Mucosa of rectum (tissue), 2 donors: ENCODE measurements around the gene C10orf67.
"Not testable (repeated sequence)": the region's sequence is repeated elsewhere in the genome, so short reads cannot be mapped to it uniquely, and the experiment has no call there.

Experiments used
- H3K27ac ChIP-seq, 2 donors: one replicate each; pipeline ENCODE4 v1.7.0; 2013; ENCODE audit warnings: inconsistent platforms in 2 of 2, low read depth in 2 of 2, low read length in 2 of 2
- H3K27me3 ChIP-seq, 2 donors: one replicate each; pipeline ENCODE4 v1.7.0; 2013; ENCODE audit warnings: low read length in 2 of 2; ENCODE audit not compliant: control insufficient read depth in 2 of 2, insufficient read depth in 2 of 2
- H3K36me3 ChIP-seq, 2 donors: one replicate each; pipeline ENCODE4 v1.7.0; 2013; ENCODE audit warnings: low read length in 2 of 2; ENCODE audit not compliant: control insufficient read depth in 2 of 2, insufficient read depth in 2 of 2
- H3K4me1 ChIP-seq, 2 donors: one replicate each; pipeline ENCODE4 v1.7.0; 2013; ENCODE audit warnings: low read length in 2 of 2, mild to moderate bottlenecking in 1 of 2; ENCODE audit not compliant: control insufficient read depth in 2 of 2, insufficient read depth in 2 of 2
- H3K4me3 ChIP-seq, 2 donors: one replicate each; pipeline ENCODE4 v1.7.0; 2013; ENCODE audit warnings: low read length in 2 of 2
- H3K9ac ChIP-seq, 2 donors: one replicate each; pipeline ENCODE4 v1.7.0; 2013; ENCODE audit warnings: low read length in 2 of 2, low read depth in 1 of 2, mild to moderate bottlenecking in 1 of 2
- H3K9me3 ChIP-seq, 2 donors: one replicate each; pipeline ENCODE4 v1.7.0; 2013; ENCODE audit warnings: low read length in 2 of 2; ENCODE audit not compliant: control insufficient read depth in 2 of 2
- donor health status: healthy.
- donor health status: Normal muscosa, but diverticular disease.

The C10orf67 gene

GRCh38 chr10:23376229-23376655 lies 31.6 kb upstream of the C10orf67 start:
- H3K9me3 ChIP-seq = no peaks in the 10 kb centered on the region
- no peaks in the 10 kb centered on the region for H3K36me3 ChIP-seq
- peak overlapping the region in 1 of 2 donors; percentile 0 for H3K27ac ChIP-seq
- no peak overlapping the region for H3K4me3 ChIP-seq
- no peaks in the 10 kb centered on the region for H3K27me3 ChIP-seq
- no peaks in the 10 kb centered on the region for H3K4me1 ChIP-seq
- H3K9ac ChIP-seq = no peak overlapping the region

GRCh38 chr10:23375366-23375765 lies 30.8 kb upstream of the C10orf67 start:
- H3K9ac ChIP-seq = no peak overlapping the region

GRCh38 chr10:23373156-23373555 lies 28.6 kb upstream of the C10orf67 start:
- Histone ChIP-seq H3K9ac (no peak overlapping the region), H3K27me3 (no peaks in the 10 kb centered on the region), H3K36me3 (no peaks in the 10 kb centered on the region), H3K27ac (no peak overlapping the region), H3K4me3 (no peak overlapping the region), H3K4me1 (no peaks in the 10 kb centered on the region), H3K9me3 (no peaks in the 10 kb centered on the region)

More at GRCh38 chr10:23375366-23375765, 30.8 kb upstream of the C10orf67 start:
- H3K9me3 ChIP-seq = no peaks in the 10 kb centered on the region
- H3K27ac ChIP-seq = no peak overlapping the region
- no peaks in the 10 kb centered on the region for H3K4me1 ChIP-seq
- no peak overlapping the region for H3K4me3 ChIP-seq
- H3K36me3 ChIP-seq = no peaks in the 10 kb centered on the region
- H3K27me3 ChIP-seq = no peaks in the 10 kb centered on the region

- no peaks in the 10 kb centered on the region for H3K27me3 ChIP-seq
- H3K27ac ChIP-seq = no peak overlapping the region
- H3K36me3 ChIP-seq = no peaks in the 10 kb centered on the region
- H3K4me3 ChIP-seq = no peak overlapping the region
- H3K4me1 ChIP-seq = no peaks in the 10 kb centered on the region
- H3K9me3 ChIP-seq = no peaks in the 10 kb centered on the region
- no peak overlapping the region for H3K9ac ChIP-seq
Measured at GRCh38 chr10:23371073-23371472, 26.5 kb upstream of the C10orf67 start.

GRCh38 chr10:23370106-23370505 lies 25.5 kb upstream of the C10orf67 start:
- no peaks in the 10 kb centered on the region for H3K4me1 ChIP-seq
- H3K36me3 ChIP-seq = no peaks in the 10 kb centered on the region
- H3K9ac ChIP-seq = no peak overlapping the region
- no peaks in the 10 kb centered on the region for H3K27me3 ChIP-seq
- no peaks in the 10 kb centered on the region for H3K9me3 ChIP-seq
- H3K4me3 ChIP-seq = no peak overlapping the region
- H3K27ac ChIP-seq = no peak overlapping the region

GRCh38 chr10:23368816-23369640 lies 24.4 kb upstream of the C10orf67 start:
- Histone ChIP-seq H3K27me3 (no peaks in the 10 kb centered on the region), H3K4me3 (no peak overlapping the region), H3K27ac (no peak overlapping the region), H3K36me3 (no peaks in the 10 kb centered on the region), H3K9ac (no peak overlapping the region), H3K4me1 (no peaks in the 10 kb centered on the region), H3K9me3 (no peaks in the 10 kb centered on the region)

GRCh38 chr10:23367896-23368595 lies 23.4 kb upstream of the C10orf67 start:
- H3K36me3 ChIP-seq = no peaks in the 10 kb centered on the region

GRCh38 chr10:23365417-23366030 lies 20.9 kb upstream of the C10orf67 start:
- not testable (repeated sequence) for H3K36me3 ChIP-seq, H3K9ac ChIP-seq, H3K4me3 ChIP-seq, H3K27me3 ChIP-seq, H3K9me3 ChIP-seq, H3K4me1 ChIP-seq, H3K27ac ChIP-seq

More at GRCh38 chr10:23367896-23368595, 23.4 kb upstream of the C10orf67 start:
- Histone ChIP-seq H3K4me3 (no peak overlapping the region), H3K4me1 (no peaks in the 10 kb centered on the region), H3K9me3 (no peaks in the 10 kb centered on the region), H3K9ac (no peak overlapping the region), H3K27ac (no peak overlapping the region), H3K27me3 (no peaks in the 10 kb centered on the region)

- Histone ChIP-seq H3K4me1 (no peaks in the 10 kb centered on the region), H3K9ac (peak overlapping the region in 1 of 2 donors; percentile 24), H3K36me3 (no peaks in the 10 kb centered on the region), H3K4me3 (no peak overlapping the region), H3K27me3 (no peaks in the 10 kb centered on the region), H3K27ac (no peak overlapping the region), H3K9me3 (no peaks in the 10 kb centered on the region)
Measured at GRCh38 chr10:23364378-23364777, 19.8 kb upstream of the C10orf67 start.

GRCh38 chr10:23363793-23364135 lies 19.2 kb upstream of the C10orf67 start:
- Histone ChIP-seq H3K9ac (no peak overlapping the region), H3K9me3 (no peaks in the 10 kb centered on the region), H3K27me3 (no peaks in the 10 kb centered on the region), H3K4me3 (no peak overlapping the region), H3K27ac (no peak overlapping the region), H3K4me1 (no peaks in the 10 kb centered on the region), H3K36me3 (no peaks in the 10 kb centered on the region)
